HG02610 (cell line): ENCODE data around the gene USP15.

ENCODE experiments used
- ATAC-seq: cut with Tn5 transposase; IDR thresholded peaks from one replicate; pipeline ENCODE4 v1.9.1; 2021; ENCODE audit warnings: mild to moderate bottlenecking, moderate library complexity; ENCODE audit not compliant: unreplicated experiment

USP15 gene

GRCh38 chr12:62256408-62257096 is 3.7 kb upstream of the USP15 start:
- no peak for ATAC-seq

GRCh38 chr12:62258231-62258630 is 2.0 kb upstream of the USP15 start:
- no peak for ATAC-seq

GRCh38 chr12:62258941-62259630 is 1.1 kb upstream of the USP15 start:
- ATAC-seq, result no peak

- ATAC-seq, result peak; percentile 11
Observed at GRCh38 chr12:62259631-62259992, 592 bp upstream of the USP15 start.

GRCh38 chr12:62260733-62261683 is 804 bp downstream of the USP15 start:
- ATAC-seq, result peak; percentile 49

GRCh38 chr12:62261876-62262517 is 1.8 kb downstream of the USP15 start:
- ATAC-seq, result no peak

GRCh38 chr12:62263232-62263631 is 3.0 kb downstream of the USP15 start:
- no peak for ATAC-seq

GRCh38 chr12:62263966-62264365 is 3.8 kb downstream of the USP15 start:
- no peak for ATAC-seq

GRCh38 chr12:62264706-62265105 is 4.5 kb downstream of the USP15 start:
- no peak for ATAC-seq

GRCh38 chr12:62265511-62265910 is 5.3 kb downstream of the USP15 start:
- ATAC-seq, result no peak

- no peak for ATAC-seq
Observed at GRCh38 chr12:62267026-62267425, 6.8 kb downstream of the USP15 start.

- ATAC-seq, result peak; percentile 42
Observed at GRCh38 chr12:62267480-62267879, 7.3 kb downstream of the USP15 start.

GRCh38 chr12:62268956-62269355 is 8.8 kb downstream of the USP15 start:
- no peak for ATAC-seq

- no peak for ATAC-seq
Observed at GRCh38 chr12:62269464-62270228, 9.4 kb downstream of the USP15 start.

GRCh38 chr12:62270384-62270783 is 10.2 kb downstream of the USP15 start:
- no peak for ATAC-seq

GRCh38 chr12:62270872-62271271 is 10.7 kb downstream of the USP15 start:
- ATAC-seq, result no peak

- ATAC-seq, result no peak
Observed at GRCh38 chr12:62272936-62273552, 12.8 kb downstream of the USP15 start.

GRCh38 chr12:62273724-62274380 is 13.6 kb downstream of the USP15 start:
- no peak for ATAC-seq

GRCh38 chr12:62278022-62278421 is 17.8 kb downstream of the USP15 start:
- no peak for ATAC-seq
